Measurements from ENCODE around the gene PISD.
A peak's percentile ranks its signal among the peaks of the same experiment; 100 is the strongest.
"Not testable (repeated sequence)": the region's sequence is repeated elsewhere in the genome, so short reads cannot be mapped to it uniquely, and the experiment has no call there.

The PISD gene

GRCh38 chr22:31604746-31605705 lies 57.0 kb downstream of the PISD start:
- no peak for DNase-seq

DNA sequence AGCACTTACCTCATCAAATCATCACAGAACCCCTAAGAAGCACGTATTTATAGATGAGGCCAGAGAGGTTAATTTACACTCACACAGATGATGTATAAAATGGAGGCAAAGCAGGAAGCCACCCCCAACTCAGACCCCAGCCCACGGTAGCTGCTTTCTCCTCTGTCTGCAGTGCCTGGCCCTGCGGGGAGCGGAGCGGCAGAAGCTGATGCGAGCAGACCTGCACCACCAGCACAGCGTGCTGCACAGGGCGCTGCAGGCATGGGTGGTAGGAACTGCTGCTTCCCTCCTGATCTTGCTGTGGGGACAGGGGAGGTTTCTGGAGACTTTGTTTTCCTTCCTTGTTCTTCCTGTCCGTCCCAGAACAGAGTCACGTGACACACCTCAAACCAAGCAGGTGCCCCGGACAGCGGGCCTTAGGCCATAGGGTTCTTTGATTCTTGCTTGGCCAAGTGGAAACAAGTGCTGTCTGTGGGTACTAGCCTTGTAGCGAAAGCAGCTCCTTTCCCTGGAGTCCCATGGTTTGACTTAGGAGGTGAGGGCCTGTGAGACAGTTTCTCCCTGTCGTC lies 57.8 kb downstream of the PISD start:
- no peak for DNase-seq

DNA sequence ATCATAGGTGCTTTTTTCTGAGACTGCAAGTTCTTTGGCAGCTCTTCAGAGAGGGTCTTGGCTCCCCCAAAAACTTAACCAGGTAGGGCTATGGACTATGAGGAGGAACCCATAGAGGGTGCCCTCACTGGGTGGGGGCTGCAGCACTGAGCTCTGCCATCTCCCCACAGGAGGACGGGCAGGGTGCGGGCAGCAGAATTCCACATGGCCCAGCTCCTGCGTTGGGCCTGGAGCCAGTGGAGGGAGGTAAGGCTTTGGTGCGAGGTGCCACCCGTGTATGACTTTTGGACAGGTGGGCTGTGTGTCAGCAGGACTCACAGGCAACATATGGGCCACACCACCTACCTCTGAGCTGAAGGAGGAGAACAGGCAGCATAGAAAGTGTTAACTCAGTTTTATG lies 58.4 kb downstream of the PISD start:
- DNase-seq = no peak

GRCh38 chr22:31603081-31603525 lies 58.9 kb downstream of the PISD start:
- DNase-seq = no peak

GRCh38 chr22:31602259-31602952 lies 59.6 kb downstream of the PISD start:
- DNase-seq = no peak

DNA sequence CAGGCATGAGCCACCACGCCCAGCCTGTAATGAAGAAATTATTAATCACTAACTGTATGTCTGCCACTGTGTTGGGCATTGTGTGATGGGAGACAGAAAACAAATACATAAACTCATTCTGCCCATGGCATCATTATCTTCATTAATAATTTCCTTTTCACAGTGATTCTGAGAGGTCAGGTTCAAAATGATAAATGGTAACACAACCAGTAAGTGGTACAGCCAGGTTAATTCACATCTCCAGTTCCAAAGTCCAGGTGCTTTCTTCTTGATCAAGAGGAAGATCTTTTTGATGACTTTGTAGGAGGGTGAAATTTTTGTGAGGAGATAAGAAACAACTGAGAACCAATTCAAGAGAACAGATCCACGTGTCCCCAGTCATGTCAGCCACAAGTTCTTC lies 66.7 kb downstream of the PISD start:
- no peak for DNase-seq

DNA sequence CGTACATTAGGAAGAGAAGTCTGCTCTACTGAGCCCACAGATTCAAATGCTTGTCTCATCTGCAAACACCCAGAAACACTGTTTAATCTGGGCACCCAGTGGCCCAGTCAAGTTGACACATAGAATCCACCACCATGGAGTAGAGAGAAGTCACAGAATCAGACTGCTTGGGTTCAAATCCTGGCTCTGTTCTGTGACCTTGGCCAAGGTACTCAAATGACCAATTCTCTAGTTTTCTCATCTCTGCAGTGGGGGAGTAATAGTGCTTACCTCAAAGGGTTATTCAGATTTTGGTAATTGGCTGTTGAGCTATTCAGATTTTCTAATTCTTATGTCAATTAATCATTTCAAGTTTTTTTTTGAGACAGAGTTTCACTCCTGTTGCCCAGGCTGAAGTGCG lies 71.9 kb downstream of the PISD start:
- DNase-seq = not testable (repeated sequence)

DNA sequence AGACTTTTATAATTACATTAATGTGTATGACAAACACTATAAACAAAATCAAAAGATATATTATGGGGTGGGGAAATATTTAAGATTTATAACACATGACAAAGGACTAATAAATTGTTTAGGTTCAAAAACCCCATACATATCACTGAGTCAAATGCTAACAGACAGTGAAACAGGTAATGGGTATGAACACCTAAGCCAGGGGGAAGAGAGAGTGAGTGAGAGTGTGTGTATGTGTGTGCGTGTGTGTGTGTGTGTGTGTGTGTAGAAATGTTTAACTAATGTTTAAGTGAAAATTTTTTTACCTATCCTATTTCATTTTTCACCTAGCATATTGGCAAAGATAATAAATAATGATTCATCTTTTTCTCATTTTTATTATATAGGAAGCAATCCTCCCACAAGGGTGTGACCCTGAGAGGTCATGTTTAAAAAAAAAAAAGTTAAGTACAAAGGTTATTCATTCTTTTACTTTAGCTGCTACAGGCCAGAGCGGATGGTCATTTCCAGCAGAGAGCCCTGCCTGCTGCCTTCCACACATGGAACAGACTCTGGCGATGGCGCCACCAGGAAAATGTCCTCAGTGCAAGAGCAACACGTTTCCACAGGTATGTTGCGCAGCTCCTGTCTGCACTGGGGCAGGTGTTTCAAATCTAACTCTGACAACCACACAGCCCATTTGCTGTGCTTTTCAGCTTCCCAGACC lies 72.9 kb downstream of the PISD start:
- no peak for DNase-seq

DNA sequence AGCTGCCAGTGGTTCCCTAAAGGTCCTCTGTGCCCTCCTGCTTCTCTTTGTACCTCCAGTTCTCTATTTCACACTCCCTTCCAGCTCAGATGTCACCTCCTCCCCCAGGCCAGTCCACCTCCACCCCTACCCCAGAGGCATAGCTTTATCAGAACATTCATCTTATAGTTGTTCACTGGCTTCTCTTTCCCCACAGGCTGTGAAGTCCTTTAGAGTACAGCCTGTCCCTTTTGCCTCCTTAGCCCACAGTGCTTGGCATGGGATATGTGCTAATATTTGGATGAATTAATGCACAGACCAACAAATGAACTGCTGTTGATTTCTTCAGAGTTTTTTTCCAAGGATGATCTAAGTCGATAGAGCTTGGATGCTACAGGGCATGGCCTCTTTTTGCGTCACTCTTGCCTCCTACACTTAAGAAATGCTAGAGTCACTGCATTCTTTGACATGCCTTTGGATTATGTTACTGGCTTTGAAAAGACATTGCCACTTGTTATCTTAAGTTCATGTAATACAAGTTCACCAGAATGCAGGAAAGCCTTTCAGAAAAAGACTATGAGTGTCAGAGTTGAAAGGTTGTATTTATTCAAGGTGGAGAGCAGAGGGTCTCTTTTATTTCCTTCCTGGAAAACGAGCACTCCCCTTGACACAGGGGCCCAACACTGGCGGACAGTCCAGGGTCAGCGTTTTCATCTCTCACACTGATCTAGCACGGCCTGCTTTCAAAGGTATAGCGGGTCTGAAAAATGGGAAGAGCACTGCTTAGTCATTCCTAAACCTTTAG lies 75.7 kb downstream of the PISD start:
- no peak for DNase-seq

- no peak for DNase-seq
These were observed 76.7 kb downstream of the PISD start for GRCh38 chr22:31585161-31585859.

DNA sequence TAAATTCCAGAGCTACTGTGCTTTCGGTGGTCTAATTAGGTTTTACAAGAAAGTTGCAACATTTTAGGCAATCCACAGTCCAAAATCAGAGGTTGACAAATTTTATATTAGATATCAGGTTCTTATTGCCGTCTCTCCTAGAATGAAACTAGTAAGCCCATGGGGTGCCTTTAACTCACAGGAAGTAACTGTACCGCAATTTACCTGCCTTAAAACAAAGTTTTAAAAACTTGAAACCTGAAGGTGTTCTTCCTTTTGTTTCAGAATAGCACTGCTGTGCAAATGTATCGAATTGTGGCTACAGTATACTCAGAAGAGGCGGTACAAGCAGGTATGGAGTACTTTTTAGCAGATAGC lies 77.2 kb downstream of the PISD start:
- no peak for DNase-seq

- DNase-seq = no peak
These were observed 78.0 kb downstream of the PISD start for GRCh38 chr22:31583861-31584485.

DNA sequence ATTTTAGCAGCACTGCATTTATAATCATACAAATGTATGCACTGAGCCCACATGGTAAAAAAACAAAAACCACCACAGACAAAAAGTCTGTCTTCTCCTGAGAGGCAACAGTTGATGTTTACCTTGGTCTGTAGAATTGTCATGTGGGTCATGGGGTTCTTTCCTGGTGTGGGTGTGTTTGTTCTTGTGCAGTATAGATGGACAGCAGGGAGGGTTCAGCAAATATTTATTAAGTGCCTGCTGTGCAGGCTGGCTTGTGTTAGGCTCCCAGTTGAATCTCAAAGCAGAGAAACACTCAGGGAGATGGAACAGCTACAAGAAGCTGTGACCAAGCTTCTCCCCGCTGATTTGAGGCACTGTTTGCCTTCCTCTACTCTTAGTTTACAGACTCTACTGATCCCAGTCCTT lies 82.2 kb downstream of the PISD start:
- peak; percentile 91 for DNase-seq

- no peak for DNase-seq
These were observed 83.8 kb downstream of the PISD start for GRCh38 chr22:31578171-31578570.

GRCh38 chr22:31577711-31578110 lies 84.3 kb downstream of the PISD start:
- DNase-seq = no peak

DNA sequence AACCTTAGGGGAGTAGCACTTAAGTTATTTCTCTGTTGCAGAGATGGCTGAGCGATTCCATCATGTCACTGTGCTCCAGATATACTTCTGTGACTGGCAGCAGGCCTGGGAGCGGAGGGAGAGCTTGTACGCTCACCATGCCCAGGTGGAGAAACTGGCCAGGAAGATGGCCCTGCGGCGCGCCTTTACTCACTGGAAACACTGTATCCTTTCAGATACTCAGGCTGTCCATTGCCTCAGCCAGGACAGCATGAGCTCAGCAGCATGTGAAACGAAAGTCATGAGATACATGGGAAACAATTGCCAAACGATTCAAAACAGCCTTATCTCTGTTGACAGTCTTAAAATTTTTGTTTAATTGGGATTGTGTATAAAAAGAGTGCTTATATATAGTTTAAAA lies 86.8 kb downstream of the PISD start:
- no peak for DNase-seq

DNA sequence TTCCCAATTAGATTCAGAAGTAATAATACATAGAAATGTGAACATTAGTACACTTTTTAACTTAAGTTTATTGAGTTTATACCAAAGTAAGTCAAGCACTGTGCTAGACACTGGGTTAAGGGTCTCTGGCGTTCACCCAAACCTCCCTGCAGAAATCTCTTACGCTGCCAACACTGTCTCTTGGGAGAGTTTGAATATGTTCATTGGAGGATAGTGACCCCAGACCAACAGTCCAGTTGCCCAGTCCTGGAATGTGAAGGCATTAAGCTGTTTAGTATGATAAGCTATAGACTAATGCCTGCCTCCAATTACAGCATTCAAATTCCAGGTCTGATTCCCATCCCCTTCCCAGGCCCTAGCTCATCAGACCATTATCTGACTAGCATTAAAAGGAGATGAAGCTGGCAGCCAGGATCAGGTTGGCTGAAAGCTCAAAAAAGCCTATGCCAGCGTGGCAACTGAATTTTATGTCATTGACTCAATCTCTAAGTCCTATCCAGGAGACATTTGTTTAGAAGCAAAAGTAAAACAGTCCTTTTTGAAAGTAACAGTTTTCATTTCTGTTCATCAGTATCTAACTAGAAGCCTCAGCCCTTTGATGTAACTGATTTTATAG lies 87.9 kb downstream of the PISD start:
- DNase-seq = no peak

- no peak for DNase-seq
These were observed 89.1 kb downstream of the PISD start for GRCh38 chr22:31572939-31573338.

DNA sequence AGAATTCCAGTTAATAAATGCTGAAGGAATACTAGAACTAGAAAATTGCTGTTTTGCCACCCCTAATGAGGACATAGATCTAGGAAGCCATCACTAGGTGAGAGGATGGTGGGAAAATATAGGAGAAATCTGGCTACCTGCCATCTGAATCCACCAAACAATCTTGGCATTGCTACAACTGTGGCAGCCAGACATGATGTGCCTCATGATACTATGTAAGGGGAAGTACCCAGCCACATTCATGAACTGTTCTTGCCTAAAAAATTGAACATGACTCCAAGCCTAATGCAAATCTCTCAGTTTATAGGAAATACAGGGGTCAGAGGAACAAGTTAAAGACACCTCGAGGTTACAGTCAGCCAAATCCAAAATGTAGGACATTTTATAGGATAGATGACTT lies 92.9 kb downstream of the PISD start:
- peak; percentile 21 for DNase-seq

Data from COR-L47 (cell line).